ENCODE measurements around the gene USP13.
"Not testable (repeated sequence)": the region's sequence is repeated elsewhere in the genome, so short reads cannot be mapped to it uniquely, and the experiment has no call there.

USP13 gene

GRCh38 chr3:179775416-179776122 lies 122.7 kb downstream of the USP13 start:
- DNase-seq (ENCODE audit: extremely low spot score): no peak
- POLR2A ChIA-PET: no interaction called here
- no peak for TF ChIP-seq CTCF (IDR thresholded peaks at IDR 0.05; ENCODE audit: control extremely low read depth, extremely low read depth, low read depth, missing control alignments)
- CTCF ChIA-PET: interaction anchor here (0.9 kb wide), 1 partner anchor 9 kb away, joined by 3 read pairs; no protein-coding TSS in a partner anchor

- CTCF ChIA-PET: interaction anchor here (1.6 to 1.7 kb wide), 2 partner anchors 15 to 18 kb away, joined by 5 to 6 read pairs; no protein-coding TSS in a partner anchor
- DNase-seq (ENCODE audit: extremely low spot score); POLR2A ChIA-PET: not testable (repeated sequence)
Measured at GRCh38 chr3:179782841-179783240, 130.0 kb downstream of the USP13 start.

- CTCF ChIA-PET: interaction anchor here (1.9 kb wide), 1 partner anchor 17 kb away, joined by 5 read pairs; no protein-coding TSS in a partner anchor
- TF ChIP-seq CTCF (IDR thresholded peaks at IDR 0.05; ENCODE audit: control extremely low read depth, extremely low read depth, low read depth, missing control alignments): no peak
- DNase-seq (ENCODE audit: extremely low spot score): no peak
- POLR2A ChIA-PET: no interaction called here
Measured at GRCh38 chr3:179788996-179789395, 136.2 kb downstream of the USP13 start.

GRCh38 chr3:179791793-179792192 lies 139.0 kb downstream of the USP13 start:
- CTCF ChIA-PET: no interaction called here
- POLR2A ChIA-PET: no interaction called here

GRCh38 chr3:179794355-179794754 lies 141.5 kb downstream of the USP13 start:
- no peak for TF ChIP-seq CTCF (IDR thresholded peaks at IDR 0.05; ENCODE audit: control extremely low read depth, extremely low read depth, low read depth, missing control alignments)
- POLR2A ChIA-PET: no interaction called here
- CTCF ChIA-PET: interaction anchor here (1.6 kb wide), 1 partner anchor 17 kb away, joined by 6 read pairs; no protein-coding TSS in a partner anchor
- no peak for DNase-seq (ENCODE audit: extremely low spot score)

More at GRCh38 chr3:179791793-179792192, 139.0 kb downstream of the USP13 start:
- TF ChIP-seq CTCF (IDR thresholded peaks at IDR 0.05; ENCODE audit: control extremely low read depth, extremely low read depth, low read depth, missing control alignments): no peak
- no peak for DNase-seq (ENCODE audit: extremely low spot score)

- ChIA-PET POLR2A (no interaction called here), CTCF (interaction anchor here (1.3 kb wide), 1 partner anchor 15 kb away, joined by 5 read pairs; no protein-coding TSS in a partner anchor)
- DNase-seq (ENCODE audit: extremely low spot score): no peak
- no peak for TF ChIP-seq CTCF (IDR thresholded peaks at IDR 0.05; ENCODE audit: control extremely low read depth, extremely low read depth, low read depth, missing control alignments)
Measured at GRCh38 chr3:179796421-179796820, 143.6 kb downstream of the USP13 start.

- ChIA-PET CTCF (interaction anchor here (0.7 kb wide), 1 partner anchor 15 kb away, joined by 3 read pairs; no protein-coding TSS in a partner anchor), POLR2A (no interaction called here)
- DNase-seq (ENCODE audit: extremely low spot score): no peak
- TF ChIP-seq CTCF (IDR thresholded peaks at IDR 0.05; ENCODE audit: control extremely low read depth, extremely low read depth, low read depth, missing control alignments): no peak
Measured at GRCh38 chr3:179797192-179797591, 144.4 kb downstream of the USP13 start.
